Measurements from ENCODE around the gene LAGE3.

LAGE3 gene

GRCh38 chrX:154464806-154465365 lies 14.2 kb downstream of the LAGE3 start:
- Histone ChIP-seq H3K27me3 (ENCODE audit: low read depth, low read length) (no peaks in the 10 kb centered on the region), H3K4me3 (ENCODE audit: low read length) (no peak overlapping the region), H3K4me1 (ENCODE audit: low read length) (no peaks in the 10 kb centered on the region), H3K9ac (ENCODE audit: low read length) (no peak overlapping the region), H3K9me3 (ENCODE audit: insufficient read depth, low read length) (no peaks in the 10 kb centered on the region), H3K79me2 (ENCODE audit: low read length) (0 out of 2 replicates have a peak, but pooled peaks cover under 1% of the 10 kb centered on the region), H2AFZ (ENCODE audit: low read depth, low read length) (no peak overlapping the region), H4K20me1 (ENCODE audit: insufficient read depth, low read length) (no peaks in the 10 kb centered on the region), H3K4me2 (ENCODE audit: low read length) (no peak overlapping the region), H3K27ac (ENCODE audit: low read length) (no peak overlapping the region), H3K36me3 (replicated peaks; ENCODE audit: low read depth, low read length) (no peaks in the 10 kb centered on the region)
- TF ChIP-seq CTCF (IDR thresholded peaks at IDR 0.05; ENCODE audit: low read depth, low read length) = no peak

DNA sequence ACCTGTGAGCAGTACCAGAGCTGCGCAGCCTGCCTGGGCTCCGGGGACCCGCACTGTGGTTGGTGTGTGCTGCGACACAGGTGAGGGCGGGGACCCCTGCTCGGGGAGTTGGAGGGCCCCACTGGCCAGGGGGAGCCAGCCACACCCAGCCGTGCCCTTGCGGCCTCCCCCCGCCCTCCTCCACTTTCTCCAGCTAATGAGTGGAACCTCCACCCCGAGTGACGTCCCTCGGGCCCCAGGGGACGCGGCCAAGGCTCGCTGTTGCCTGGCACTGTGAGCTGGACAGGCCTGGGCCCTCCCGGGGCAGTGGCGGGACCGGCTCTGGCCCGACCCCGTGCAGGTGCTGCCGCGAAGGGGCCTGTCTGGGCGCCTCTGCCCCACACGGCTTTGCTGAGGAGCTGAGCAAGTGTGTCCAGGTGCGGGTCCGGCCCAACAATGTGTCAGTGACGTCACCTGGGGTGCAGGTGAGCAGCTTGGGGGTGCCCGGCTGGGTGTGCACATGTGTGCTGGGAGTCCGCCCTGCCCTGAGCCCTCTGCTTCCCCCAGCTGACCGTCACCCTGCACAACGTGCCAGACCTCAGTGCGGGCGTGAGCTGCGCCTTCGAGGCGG lies 15.4 kb downstream of the LAGE3 start:
- H3K27me3 ChIP-seq (ENCODE audit: low read depth, low read length) = no peaks in the 10 kb centered on the region
- H3K27ac ChIP-seq (ENCODE audit: low read length) = no peak overlapping the region
- H3K4me2 ChIP-seq (ENCODE audit: low read length) = no peak overlapping the region
- peaks cover 5% of the 10 kb centered on the region; the same call in 1 of the 2 replicates for H4K20me1 ChIP-seq (ENCODE audit: insufficient read depth, low read length)
- no peaks in the 10 kb centered on the region for H3K9me3 ChIP-seq (ENCODE audit: insufficient read depth, low read length)
- peaks cover 10% of the 10 kb centered on the region; the same call in 1 of the 2 replicates for H3K79me2 ChIP-seq (ENCODE audit: low read length)
- no peaks in the 10 kb centered on the region for H3K36me3 ChIP-seq (replicated peaks; ENCODE audit: low read depth, low read length)
- H3K9ac ChIP-seq (ENCODE audit: low read length) = no peak overlapping the region
- peaks cover 5% of the 10 kb centered on the region; the same call in 1 of the 2 replicates for H3K4me1 ChIP-seq (ENCODE audit: low read length)
- TF ChIP-seq CTCF (IDR thresholded peaks at IDR 0.05; ENCODE audit: low read depth, low read length) = no peak
- no peak for TF ChIP-seq EZH2phosphoT487 (IDR thresholded peaks at IDR 0.05; ENCODE audit: low read depth)
- no peak overlapping the region for H2AFZ ChIP-seq (ENCODE audit: low read depth, low read length)
- H3K4me3 ChIP-seq (ENCODE audit: low read length) = no peak overlapping the region

- Histone ChIP-seq H2AFZ (ENCODE audit: low read depth, low read length) (no peak overlapping the region), H3K79me2 (ENCODE audit: low read length) (peaks cover 14% of the 10 kb centered on the region; the same call in 1 of the 2 replicates), H3K36me3 (replicated peaks; ENCODE audit: low read depth, low read length) (no peaks in the 10 kb centered on the region), H3K9me3 (ENCODE audit: insufficient read depth, low read length) (no peaks in the 10 kb centered on the region), H3K27ac (ENCODE audit: low read length) (no peak overlapping the region), H4K20me1 (ENCODE audit: insufficient read depth, low read length) (peaks cover 5% of the 10 kb centered on the region; the same call in 1 of the 2 replicates), H3K4me3 (ENCODE audit: low read length) (no peak overlapping the region), H3K4me2 (ENCODE audit: low read length) (no peak overlapping the region), H3K27me3 (ENCODE audit: low read depth, low read length) (no peaks in the 10 kb centered on the region), H3K4me1 (ENCODE audit: low read length) (peaks cover 6% of the 10 kb centered on the region; the same call in 1 of the 2 replicates), H3K9ac (ENCODE audit: low read length) (no peak overlapping the region)
- no peak for TF ChIP-seq CTCF (IDR thresholded peaks at IDR 0.05; ENCODE audit: low read depth, low read length)
- no peak for TF ChIP-seq EZH2phosphoT487 (IDR thresholded peaks at IDR 0.05; ENCODE audit: low read depth)
These were observed 16.7 kb downstream of the LAGE3 start for GRCh38 chrX:154462396-154462795.

GRCh38 chrX:154460326-154460725 lies 18.8 kb downstream of the LAGE3 start:
- no peak overlapping the region for H3K9ac ChIP-seq (ENCODE audit: low read length)
- no peaks in the 10 kb centered on the region for H3K9me3 ChIP-seq (ENCODE audit: insufficient read depth, low read length)
- H3K27me3 ChIP-seq (ENCODE audit: low read depth, low read length) = no peaks in the 10 kb centered on the region
- peaks cover 14% of the 10 kb centered on the region; the same call in 1 of the 2 replicates for H3K79me2 ChIP-seq (ENCODE audit: low read length)
- no peaks in the 10 kb centered on the region for H3K36me3 ChIP-seq (replicated peaks; ENCODE audit: low read depth, low read length)
- peaks cover 9% of the 10 kb centered on the region for H3K4me1 ChIP-seq (ENCODE audit: low read length)
- H4K20me1 ChIP-seq (ENCODE audit: insufficient read depth, low read length) = peaks cover 5% of the 10 kb centered on the region; the same call in 1 of the 2 replicates
- H2AFZ ChIP-seq (ENCODE audit: low read depth, low read length) = no peak overlapping the region
- TF ChIP-seq CTCF (IDR thresholded peaks at IDR 0.05; ENCODE audit: low read depth, low read length) (no peak), EZH2phosphoT487 (IDR thresholded peaks at IDR 0.05; ENCODE audit: low read depth) (no peak)
- no peak overlapping the region for H3K27ac ChIP-seq (ENCODE audit: low read length)
- no peak overlapping the region for H3K4me3 ChIP-seq (ENCODE audit: low read length)
- no peak overlapping the region for H3K4me2 ChIP-seq (ENCODE audit: low read length)

Measured in OCI-LY3 (cell line).